Psoas muscle (tissue), 8 donors: ENCODE results near the gene ERCC2. TPM values are rescaled to one million over a fixed set of nuclear protein-coding genes. Genes with fewer than 3 reads are reported as not detected.
"Not testable (repeated sequence)": the region's sequence is repeated elsewhere in the genome, so short reads cannot be mapped to it uniquely, and the experiment has no call there.

ENCODE experiments used
- ATAC-seq, 4 donors: fragments of 200-7000 bp; cut with Tn5 transposase; one replicate each; pipeline ENCODE4 v1.9.1; 2020; ENCODE audit warnings: moderate library complexity in 3 of 4, mild to moderate bottlenecking in 2 of 4
- DNase-seq, 2 donors: peaks; one replicate each; pipeline ENCODE4 v3.0.0-alpha.2; 2020
- H3K27ac ChIP-seq: fragments of 200-600 bp; one replicate; pipeline ENCODE4 v1.8.0; 2022
- H3K27me3 ChIP-seq, 3 donors: fragments of 200-600 bp in 1 of 3; one replicate each; pipeline versions ENCODE4 v1.6.1 to v1.8.0; 2013 to 2022; ENCODE audit warnings: low read length in 2 of 3, mild to moderate bottlenecking in 2 of 3, moderate library complexity in 1 of 3; ENCODE audit not compliant: insufficient read depth in 3 of 3
- H3K36me3 ChIP-seq, 2 donors: fragments of 200-600 bp in 1 of 2; one replicate each; pipeline versions ENCODE4 v1.6.1 to v1.8.0; 2013 to 2022; ENCODE audit warnings: low read depth in 1 of 2, mild to moderate bottlenecking in 1 of 2, moderate library complexity in 1 of 2; ENCODE audit not compliant: insufficient read depth in 1 of 2
- H3K4me1 ChIP-seq: fragments of 200-600 bp; one replicate; pipeline ENCODE4 v1.8.0; 2022
- H3K4me3 ChIP-seq: fragments of 200-600 bp; one replicate; pipeline ENCODE4 v1.8.0; 2022; ENCODE audit warnings: mild to moderate bottlenecking
- H3K9me3 ChIP-seq: fragments of 200-600 bp; one replicate; pipeline ENCODE4 v1.8.0; 2022
- CTCF ChIP-seq: fragments of 200-600 bp; IDR thresholded peaks from one replicate; pipeline ENCODE4 v1.8.0; 2022; ENCODE audit warnings: antibody characterized with exemption
- WGBS, 3 donors: extraction: QIAGEN DNeasy Blood & Tissue Kit; methylation state at CpG; one replicate each; pipeline versions ENCODE4 v1.1.6 to v1.1.7; 2013; 5-methylcytosine and 5-hydroxymethylcytosine counted together
- intact Hi-C, 2 donors: fragments of 100-400 bp; cut with DNase I; formaldehyde crosslinking; loops; one replicate each; pipeline versions ENCODE4 v1.11.0 to v1.14.2; 2022
- polyA plus RNA-seq, 3 donors: library from polyadenylated mRNA; stranded (reverse); fragments of 200-250 nt; gene quantifications; one replicate each; pipeline ENCODE4 v1.2.3, GENCODE V29; 2013
- total RNA-seq, 4 donors: library from RNA; stranded (reverse); fragmentation: NEBNext Ultra II Directional in 2 of 4; extraction: Animal tissue kit (Norgen Biotek cat#: 25700) in 2 of 4; gene quantifications; one replicate each; pipeline versions ENCODE4 v1.2.1 to v1.2.4, GENCODE V29; 2021 to 2023
- donor health status: healthy with polysubstance abuse.
- donor health status: DM: no; HTN: no; CAD: no; lungs with moderate emphysema.
- donor health status: Bipolar disorder and iron deficiency.
- donor health status: healthy.
- donor health status: DM: yes; HTN: yes; CAD: no.
- donor health status: DM: no; HTN: no; CAD: no.
- donor health status: DM: no; HTN: no; CAD: no.
- donor health status: DM: yes; HTN: yes; CAD: no.

Gene ERCC2
- total and polyA plus RNA-seq, 7 donors: 5.0 to 16.4 (median 9.3) TPM

DNA sequence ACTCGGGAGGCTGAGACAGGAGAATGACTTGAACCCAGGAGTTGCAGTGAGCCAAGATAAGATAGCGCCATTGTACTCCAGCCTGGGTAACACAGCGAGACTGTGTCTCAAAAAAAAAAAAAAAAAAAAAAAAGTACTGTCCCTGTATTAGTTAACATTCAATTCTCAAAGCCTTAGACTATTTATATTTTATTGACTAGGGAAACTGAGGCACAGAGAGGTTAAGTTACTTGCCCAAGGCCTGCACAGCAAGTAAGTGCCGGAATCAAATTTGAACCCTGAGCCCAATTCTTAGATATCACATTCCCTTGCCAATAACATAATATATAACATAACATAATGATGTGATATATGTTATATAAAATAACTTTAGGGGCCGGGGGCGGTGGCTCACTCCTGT, 30.7 kb downstream of the ERCC2 start:
- ATAC-seq (no peak), DNase-seq (no peak)
- Histone ChIP-seq H3K27me3 (peaks cover 0 to 29% (median 6%) of the 10 kb centered on the region in 3 donors), H3K4me1 (no peaks in the 10 kb centered on the region), H3K9me3 (no peaks in the 10 kb centered on the region), H3K27ac (no peak overlapping the region), H3K36me3 (no peaks in the 10 kb centered on the region), H3K4me3 (no peak overlapping the region)
- WGBS, 3 donors: 85 to 88% (median 85%) methylated on average over 6 of the region's 6 CpGs
- intact Hi-C loops: loop anchor here (2.0 to 10.0 kb wide), 5 partner anchors 87 to 245 kb away; partner anchors contain the start of genes MARK4 (in 2 of the 2) and PPP1R37 (in 1 of the 2)
- no peak for TF ChIP-seq CTCF

- Histone ChIP-seq H3K27me3 (peaks cover 0 to 29% (median 6%) of the 10 kb centered on the region in 3 donors), H3K36me3 (no peaks in the 10 kb centered on the region), H3K4me3 (no peak overlapping the region), H3K9me3 (no peaks in the 10 kb centered on the region), H3K4me1 (no peaks in the 10 kb centered on the region), H3K27ac (no peak overlapping the region)
- ATAC-seq (no peak), DNase-seq (no peak)
- WGBS, 3 donors: 51 to 59% (median 54%) methylated on average over 11 of the region's 11 CpGs
- TF ChIP-seq CTCF: no peak
- intact Hi-C loops: loop anchor here (5.0 to 10.0 kb wide), 4 partner anchors 84 to 242 kb away; partner anchors contain the start of genes MARK4 (in 2 of the 2) and PPP1R37 (in 1 of the 2)
Observed at GRCh38 chr19:45336696-45337251, 33.6 kb downstream of the ERCC2 start.

- H3K27ac ChIP-seq, ATAC-seq, H3K36me3 ChIP-seq, H3K4me1 ChIP-seq, H3K9me3 ChIP-seq, H3K4me3 ChIP-seq, DNase-seq: not testable (repeated sequence)
- 86 to 93% (median 86%) methylated on average over 4 of the region's 4 CpGs for WGBS, 3 donors
- intact Hi-C loops: loop anchor here (5.0 to 10.0 kb wide), 4 partner anchors 83 to 240 kb away; partner anchors contain the start of genes MARK4 (in 2 of the 2) and PPP1R37 (in 1 of the 2)
- H3K27me3 ChIP-seq: peaks cover 0 to 11% (median 0%) of the 10 kb centered on the region in 3 donors
Observed at GRCh38 chr19:45334881-45335280, 35.5 kb downstream of the ERCC2 start.

DNA sequence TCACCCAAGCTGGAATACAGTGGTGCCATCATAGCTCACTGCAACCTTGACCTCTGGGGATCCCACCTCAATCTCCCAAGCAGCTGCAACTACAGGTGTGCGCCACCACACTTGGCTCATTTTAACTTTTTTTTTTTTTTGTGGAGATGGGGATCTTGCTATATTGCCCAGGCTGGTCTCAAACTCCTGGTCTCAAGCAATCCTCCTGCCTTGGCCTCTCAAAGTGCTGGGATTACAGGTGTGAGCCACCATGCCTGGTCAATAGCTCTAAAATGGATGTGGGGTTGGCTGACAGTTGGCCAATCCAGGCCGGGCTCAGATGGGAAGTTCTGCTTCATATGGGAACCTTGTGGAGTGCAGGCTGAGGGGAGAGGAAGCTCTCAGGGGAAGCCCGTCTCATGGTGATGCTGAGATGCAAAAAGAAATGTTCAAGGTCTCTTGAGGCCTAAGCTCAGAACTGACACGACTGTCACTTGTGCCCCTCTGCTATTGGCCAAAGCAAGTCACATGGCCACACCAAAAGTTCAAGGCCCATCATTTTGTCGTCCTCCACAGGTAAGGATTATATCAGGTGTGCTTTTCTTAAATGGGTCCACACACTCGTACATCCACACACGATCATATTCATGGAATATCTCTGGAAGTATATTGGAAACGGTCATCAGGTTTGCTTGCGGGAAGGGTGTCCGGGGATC, 36.6 kb downstream of the ERCC2 start:
- Histone ChIP-seq H3K36me3 (no peaks in the 10 kb centered on the region), H3K27me3 (no peaks in the 10 kb centered on the region), H3K9me3 (no peaks in the 10 kb centered on the region), H3K27ac (no peak overlapping the region), H3K4me3 (no peak overlapping the region), H3K4me1 (peaks cover 4% of the 10 kb centered on the region)
- 79 to 85% (median 83%) methylated on average over 10 of the region's 10 CpGs for WGBS, 3 donors
- no peak for DNase-seq
- TF ChIP-seq CTCF: no peak
- ATAC-seq: no peak
- intact Hi-C loops: loop anchor here (10.0 kb wide), 3 partner anchors 129 to 239 kb away; partner anchors contain the start of gene PPP1R37 (in 1 of the 2)

GRCh38 chr19:45331411-45331810, 39.0 kb downstream of the ERCC2 start:
- H3K4me3 ChIP-seq: no peak overlapping the region
- no peaks in the 10 kb centered on the region for H3K27me3 ChIP-seq
- H3K9me3 ChIP-seq: no peaks in the 10 kb centered on the region
- DNase-seq (no peak), ATAC-seq (no peak)
- no peak overlapping the region for H3K27ac ChIP-seq
- intact Hi-C loops: loop anchor here (10.0 kb wide), 3 partner anchors 127 to 237 kb away; partner anchors contain the start of gene PPP1R37 (in 1 of the 2)
- H3K36me3 ChIP-seq: no peaks in the 10 kb centered on the region
- 76 to 81% (median 80%) methylated on average over 7 of the region's 7 CpGs for WGBS, 3 donors
- no peak for TF ChIP-seq CTCF
- peaks cover 11% of the 10 kb centered on the region for H3K4me1 ChIP-seq
